Measurements from ENCODE around the gene AGAP3. TPM values are rescaled to one million over a fixed set of nuclear protein-coding genes. Genes with fewer than 3 reads are reported as not detected.

Gene AGAP3
- total RNA-seq, 1 experiment from 2014 or later, result 115 TPM

DNA sequence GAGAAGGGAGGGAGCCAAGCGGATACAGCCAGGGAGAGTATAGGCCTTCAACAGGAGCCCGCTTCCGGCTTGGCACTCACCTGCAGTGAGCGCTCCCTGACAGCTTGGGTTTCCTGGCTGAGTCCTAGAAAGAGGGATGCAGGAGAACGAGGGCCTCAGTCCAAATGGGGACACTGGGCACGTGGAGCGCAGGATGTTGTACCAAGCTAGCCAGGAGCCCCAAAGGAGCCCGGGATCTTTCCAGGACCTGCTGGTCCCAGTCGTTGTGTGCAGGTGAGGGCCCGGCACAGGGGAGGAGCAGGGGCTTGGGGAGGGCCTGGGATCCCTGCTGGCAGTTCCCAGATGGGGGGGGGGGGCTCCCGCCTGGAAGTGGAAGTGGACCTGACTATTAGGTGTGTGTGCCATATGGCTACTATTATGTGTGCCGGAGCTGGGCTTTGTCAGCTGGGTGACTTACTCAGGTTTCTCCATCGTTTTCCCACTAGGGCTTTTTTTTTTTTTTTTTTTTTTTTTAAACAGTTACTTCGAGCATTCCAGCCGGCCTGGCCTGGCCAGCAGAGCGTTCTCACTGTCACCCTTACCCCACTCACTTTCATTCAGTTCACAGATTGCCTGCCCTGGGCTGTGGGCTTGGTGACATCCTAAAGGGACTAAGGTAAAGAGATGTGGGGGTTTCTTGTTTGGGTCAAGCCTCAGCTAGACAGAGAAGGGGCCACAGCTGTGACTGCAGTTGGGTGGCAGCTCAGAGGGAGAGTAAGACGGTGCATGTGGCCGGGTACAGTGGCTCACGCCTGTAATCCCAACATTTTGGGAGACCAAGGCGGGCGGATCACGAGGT lies 3.8 kb downstream of the AGAP3 start:
- DNase-seq (ENCODE audit: low spot score), result no peak
- no peak overlapping the region for H3K27ac ChIP-seq (ENCODE audit: low read depth, low read length, poor library complexity, severe bottlenecking)
- H3K4me1 ChIP-seq (ENCODE audit: insufficient read depth, low read length, poor library complexity, severe bottlenecking), result peaks cover 20% of the 10 kb centered on the region
- no peaks in the 10 kb centered on the region for H3K27me3 ChIP-seq (replicated peaks; ENCODE audit: insufficient read depth, low read depth, low read length, poor library complexity)
- no peak for TF ChIP-seq EZH2 (IDR thresholded peaks at IDR 0.05; ENCODE audit: borderline replicate concordance, low read depth, low read length, poor library complexity, severe bottlenecking)
- TF ChIP-seq, protein P1, sequence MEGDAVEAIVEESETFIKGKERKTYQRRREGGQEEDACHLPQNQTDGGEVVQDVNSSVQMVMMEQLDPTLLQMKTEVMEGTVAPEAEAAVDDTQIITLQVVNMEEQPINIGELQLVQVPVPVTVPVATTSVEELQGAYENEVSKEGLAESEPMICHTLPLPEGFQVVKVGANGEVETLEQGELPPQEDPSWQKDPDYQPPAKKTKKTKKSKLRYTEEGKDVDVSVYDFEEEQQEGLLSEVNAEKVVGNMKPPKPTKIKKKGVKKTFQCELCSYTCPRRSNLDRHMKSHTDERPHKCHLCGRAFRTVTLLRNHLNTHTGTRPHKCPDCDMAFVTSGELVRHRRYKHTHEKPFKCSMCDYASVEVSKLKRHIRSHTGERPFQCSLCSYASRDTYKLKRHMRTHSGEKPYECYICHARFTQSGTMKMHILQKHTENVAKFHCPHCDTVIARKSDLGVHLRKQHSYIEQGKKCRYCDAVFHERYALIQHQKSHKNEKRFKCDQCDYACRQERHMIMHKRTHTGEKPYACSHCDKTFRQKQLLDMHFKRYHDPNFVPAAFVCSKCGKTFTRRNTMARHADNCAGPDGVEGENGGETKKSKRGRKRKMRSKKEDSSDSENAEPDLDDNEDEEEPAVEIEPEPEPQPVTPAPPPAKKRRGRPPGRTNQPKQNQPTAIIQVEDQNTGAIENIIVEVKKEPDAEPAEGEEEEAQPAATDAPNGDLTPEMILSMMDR (conservative IDR thresholded peaks at IDR 0.05; ENCODE audit: low read depth, low read length), result no peak
- no peaks in the 10 kb centered on the region for H3K9me3 ChIP-seq (ENCODE audit: low read depth, low read length, poor library complexity, severe bottlenecking)
- intact Hi-C loops (cut with micrococcal nuclease; ENCODE audit: unreplicated experiment), result no loop called here
- peaks cover 18% of the 10 kb centered on the region for H3K36me3 ChIP-seq (ENCODE audit: insufficient read depth, low read length, poor library complexity, severe bottlenecking)
- no TSS peak for BruUV-seq (replicated peaks)
- H3K4me3 ChIP-seq (ENCODE audit: low read depth, low read length, poor library complexity, severe bottlenecking), result no peak overlapping the region
- POLR2A ChIA-PET (ENCODE audit: low non-redundant PET), result no interaction called here
- CTCF ChIA-PET, result interaction anchor here (1.0 kb wide), 1 partner anchor 21 kb away, joined by 4 read pairs; no protein-coding TSS in a partner anchor

DNA sequence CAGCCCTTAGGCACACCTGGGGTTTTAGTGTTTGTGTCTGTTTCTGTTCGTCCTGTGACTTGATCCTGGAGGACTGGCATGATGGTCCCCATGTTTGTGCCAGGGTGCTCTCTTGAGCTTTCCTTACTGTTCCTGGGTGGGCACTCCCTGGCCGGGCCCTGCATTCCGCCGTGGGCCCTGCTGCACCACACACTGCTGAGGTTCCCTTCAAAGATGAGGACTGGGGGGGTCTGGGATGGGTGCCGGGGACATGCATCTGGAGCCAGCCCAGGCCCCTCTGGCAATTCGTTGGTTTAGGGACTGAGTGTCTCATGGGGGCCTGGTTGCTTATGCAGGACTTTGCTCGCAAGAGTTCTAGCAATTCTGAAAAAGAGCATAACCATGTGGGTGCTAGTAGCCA lies 4.7 kb downstream of the AGAP3 start:
- H3K27ac ChIP-seq (ENCODE audit: low read depth, low read length, poor library complexity, severe bottlenecking), result no peak overlapping the region
- no peak overlapping the region for H3K4me3 ChIP-seq (ENCODE audit: low read depth, low read length, poor library complexity, severe bottlenecking)
- H3K36me3 ChIP-seq (ENCODE audit: insufficient read depth, low read length, poor library complexity, severe bottlenecking), result peaks cover 18% of the 10 kb centered on the region
- ChIA-PET CTCF (interaction anchor here (1.0 kb wide), 1 partner anchor 20 kb away, joined by 4 read pairs; no protein-coding TSS in a partner anchor), POLR2A (ENCODE audit: low non-redundant PET) (no interaction called here)
- DNase-seq (ENCODE audit: low spot score), result no peak
- H3K4me1 ChIP-seq (ENCODE audit: insufficient read depth, low read length, poor library complexity, severe bottlenecking), result peaks cover 13% of the 10 kb centered on the region
- TF ChIP-seq EZH2 (IDR thresholded peaks at IDR 0.05; ENCODE audit: borderline replicate concordance, low read depth, low read length, poor library complexity, severe bottlenecking), result no peak
- TF ChIP-seq, protein P1 (conservative IDR thresholded peaks at IDR 0.05; ENCODE audit: low read depth, low read length), result no peak
- H3K27me3 ChIP-seq (replicated peaks; ENCODE audit: insufficient read depth, low read depth, low read length, poor library complexity), result no peaks in the 10 kb centered on the region
- no TSS peak for BruUV-seq (replicated peaks)
- intact Hi-C loops (cut with micrococcal nuclease; ENCODE audit: unreplicated experiment), result no loop called here
- H3K9me3 ChIP-seq (ENCODE audit: low read depth, low read length, poor library complexity, severe bottlenecking), result no peaks in the 10 kb centered on the region

DNA sequence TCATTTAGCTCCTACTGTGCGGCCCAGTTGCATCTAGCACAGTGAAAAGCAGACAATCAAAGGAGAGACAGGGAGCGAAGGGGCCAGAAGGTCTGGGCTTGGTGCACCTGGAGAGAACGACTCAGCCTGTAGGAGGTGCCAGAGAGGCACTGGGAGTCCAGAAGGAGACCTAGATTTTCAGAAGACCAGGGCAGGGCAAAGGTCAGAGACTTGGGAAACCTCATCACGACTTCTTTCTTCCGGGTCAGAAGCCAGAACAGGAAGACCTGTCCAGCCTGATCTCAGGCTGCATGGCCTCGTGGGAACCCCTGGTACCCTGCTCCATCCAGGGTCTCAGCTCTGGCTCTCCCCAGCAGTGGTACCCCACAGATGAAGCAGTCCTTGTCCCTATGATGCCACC lies 5.2 kb downstream of the AGAP3 start:
- no peak for DNase-seq (ENCODE audit: low spot score)
- H3K4me3 ChIP-seq (ENCODE audit: low read depth, low read length, poor library complexity, severe bottlenecking), result no peak overlapping the region
- no peak overlapping the region for H3K27ac ChIP-seq (ENCODE audit: low read depth, low read length, poor library complexity, severe bottlenecking)
- no peak for TF ChIP-seq EZH2 (IDR thresholded peaks at IDR 0.05; ENCODE audit: borderline replicate concordance, low read depth, low read length, poor library complexity, severe bottlenecking)
- TF ChIP-seq, protein P1 (conservative IDR thresholded peaks at IDR 0.05; ENCODE audit: low read depth, low read length), result peak; percentile 52
- H3K27me3 ChIP-seq (replicated peaks; ENCODE audit: insufficient read depth, low read depth, low read length, poor library complexity), result no peaks in the 10 kb centered on the region
- CTCF ChIA-PET, result interaction anchor here (1.0 kb wide), 1 partner anchor 20 kb away, joined by 4 read pairs; no protein-coding TSS in a partner anchor
- POLR2A ChIA-PET (ENCODE audit: low non-redundant PET), result no interaction called here
- H3K36me3 ChIP-seq (ENCODE audit: insufficient read depth, low read length, poor library complexity, severe bottlenecking), result peaks cover 18% of the 10 kb centered on the region
- H3K9me3 ChIP-seq (ENCODE audit: low read depth, low read length, poor library complexity, severe bottlenecking), result no peaks in the 10 kb centered on the region
- intact Hi-C loops (cut with micrococcal nuclease; ENCODE audit: unreplicated experiment), result no loop called here
- no TSS peak for BruUV-seq (replicated peaks)
- peaks cover 12% of the 10 kb centered on the region for H3K4me1 ChIP-seq (ENCODE audit: insufficient read depth, low read length, poor library complexity, severe bottlenecking)
